DND-41 (cell line): Measurements from ENCODE around the gene CDK8.
A peak's percentile ranks its signal among the peaks of the same experiment; 100 is the strongest.

Experiments used
- ATAC-seq: fragments of 200-7000 bp; cut with Tn5 transposase; 3 replicates; pipeline ENCODE4 v1.9.1; 2021; ENCODE audit warnings: low read depth; ENCODE audit not compliant: insufficient read depth
- DNase-seq: peaks from one replicate; pipeline ENCODE4 v3.0.0-alpha.2; 2020
- H2AFZ ChIP-seq: 2 replicates; pipeline ENCODE4 v1.6.0; 2012; ENCODE audit warnings: low read depth, low read length
- H3K27ac ChIP-seq: 2 replicates; pipeline ENCODE4 v1.5.1; 2012; ENCODE audit warnings: low read length, inconsistent platforms
- H3K27me3 ChIP-seq: fragments of 200-600 bp; sonication (generic); 2 replicates; pipeline ENCODE4 v1.6.0; 2012; ENCODE audit warnings: low read length, mild to moderate bottlenecking, inconsistent platforms; ENCODE audit not compliant: insufficient read depth, poor library complexity
- H3K36me3 ChIP-seq: 2 replicates; pipeline ENCODE4 v1.5.1; 2012; ENCODE audit warnings: low read length, inconsistent platforms; ENCODE audit not compliant: insufficient read depth
- H3K4me1 ChIP-seq: 2 replicates; pipeline ENCODE4 v1.5.1; 2012; ENCODE audit warnings: mild to moderate bottlenecking, low read length; ENCODE audit not compliant: insufficient read depth
- H3K4me2 ChIP-seq: 2 replicates; pipeline ENCODE4 v1.6.0; 2012; ENCODE audit warnings: mild to moderate bottlenecking, moderate library complexity, low read length, inconsistent platforms; ENCODE audit not compliant: insufficient read depth
- H3K4me3 ChIP-seq, 2 experiments: fragments of 200-600 bp in 1 of 2; shearing (Covaris generic) in 1 of 2; 2 replicates each; pipeline ENCODE4 v1.5.1; 2012 to 2016; ENCODE audit warnings: inconsistent platforms in 2 of 2, low read length in 2 of 2, mild to moderate bottlenecking in 2 of 2, low read depth in 1 of 2, moderate library complexity in 1 of 2
- H3K79me2 ChIP-seq: 2 replicates; pipeline ENCODE4 v1.6.0; 2012; ENCODE audit warnings: low read length, inconsistent platforms; ENCODE audit not compliant: insufficient read depth
- H3K9ac ChIP-seq: 2 replicates; pipeline ENCODE4 v1.6.0; 2012; ENCODE audit warnings: low read depth, mild to moderate bottlenecking, inconsistent platforms, low read length, moderate library complexity
- H3K9me3 ChIP-seq: 2 replicates; pipeline ENCODE4 v1.5.1; 2012; ENCODE audit warnings: low read length, moderate library complexity, mild to moderate bottlenecking, inconsistent platforms; ENCODE audit not compliant: insufficient read depth, severe bottlenecking
- H4K20me1 ChIP-seq: 2 replicates; pipeline ENCODE4 v1.6.0; 2012; ENCODE audit warnings: low read length; ENCODE audit not compliant: insufficient read depth
- CTCF ChIP-seq: IDR thresholded peaks from 2 replicates; pipeline ENCODE4 v1.5.1; 2012; ENCODE audit warnings: borderline replicate concordance, low read length, moderate library complexity, mild to moderate bottlenecking; ENCODE audit not compliant: poor library complexity, severe bottlenecking; ENCODE audit errors: extremely low read depth
- EZH2 ChIP-seq: IDR thresholded peaks from 3 replicates; pipeline ENCODE4 v1.6.1; 2012; ENCODE audit warnings: borderline replicate concordance, low read depth, mild to moderate bottlenecking, moderate library complexity, low read length, inconsistent platforms; ENCODE audit not compliant: severe bottlenecking

The CDK8 gene

GRCh38 chr13:26342898-26343297 is 89.0 kb downstream of the CDK8 start:
- no peaks in the 10 kb centered on the region for H3K9me3 ChIP-seq
- TF ChIP-seq EZH2 (no peak), CTCF (no peak)
- no peaks in the 10 kb centered on the region for H3K27me3 ChIP-seq
- ATAC-seq (no peak), DNase-seq (no peak)
- no peak overlapping the region for H3K4me3 ChIP-seq
- H3K9ac ChIP-seq: no peak overlapping the region
- H3K79me2 ChIP-seq: peaks cover 5% of the 10 kb centered on the region
- 0 out of 2 replicates have a peak, but pooled peaks cover 4% of the 10 kb centered on the region for H3K36me3 ChIP-seq
- no peaks in the 10 kb centered on the region for H3K4me1 ChIP-seq
- no peak overlapping the region for H3K27ac ChIP-seq
- no peak overlapping the region for H2AFZ ChIP-seq
- H3K4me2 ChIP-seq: no peak overlapping the region
- no peaks in the 10 kb centered on the region; the same call in 1 of the 2 replicates for H4K20me1 ChIP-seq

- H3K36me3 ChIP-seq: peaks cover 5% of the 10 kb centered on the region; the same call in 1 of the 2 replicates
- H3K4me3 ChIP-seq: no peak overlapping the region
- H3K9me3 ChIP-seq: no peaks in the 10 kb centered on the region
- no peak overlapping the region for H3K27ac ChIP-seq
- peaks cover 3% of the 10 kb centered on the region; the same call in 1 of the 2 replicates for H3K79me2 ChIP-seq
- TF ChIP-seq CTCF: no peak
- TF ChIP-seq EZH2: no peak
- H3K4me2 ChIP-seq: no peak overlapping the region
- H3K4me1 ChIP-seq: no peaks in the 10 kb centered on the region
- peak; percentile 35; the same call in 1 of the 3 replicates for ATAC-seq
- H3K9ac ChIP-seq: no peak overlapping the region
- no peaks in the 10 kb centered on the region; the same call in 1 of the 2 replicates for H4K20me1 ChIP-seq
- H2AFZ ChIP-seq: no peak overlapping the region
- H3K27me3 ChIP-seq: no peaks in the 10 kb centered on the region
- DNase-seq: no peak
These were observed 89.9 kb downstream of the CDK8 start for GRCh38 chr13:26343816-26344215.

GRCh38 chr13:26344980-26345379 is 91.1 kb downstream of the CDK8 start:
- Histone ChIP-seq H3K9ac (no peak overlapping the region), H3K9me3 (no peaks in the 10 kb centered on the region), H3K27me3 (no peaks in the 10 kb centered on the region), H3K79me2 (peaks cover 3% of the 10 kb centered on the region; the same call in 1 of the 2 replicates), H2AFZ (no peak overlapping the region), H3K27ac (no peak overlapping the region), H3K36me3 (peaks cover 11% of the 10 kb centered on the region; the same call in 1 of the 2 replicates), H4K20me1 (no peaks in the 10 kb centered on the region; the same call in 1 of the 2 replicates), H3K4me2 (no peak overlapping the region), H3K4me1 (no peaks in the 10 kb centered on the region), H3K4me3 (no peak overlapping the region)
- ATAC-seq (no peak), DNase-seq (no peak)
- no peak for TF ChIP-seq CTCF
- no peak for TF ChIP-seq EZH2
